Activated T-cell treated with anti-CD3 and anti-CD28 coated beads for 1 hour (primary cell): Measurements from ENCODE around the gene MAN2C1.
"Not testable (repeated sequence)": the region's sequence is repeated elsewhere in the genome, so short reads cannot be mapped to it uniquely, and the experiment has no call there.

ENCODE experiments used
- DNase-seq: peaks from one replicate; pipeline ENCODE4 v3.0.0-alpha.2; 2020; ENCODE audit warnings: low read depth

MAN2C1 gene

DNA sequence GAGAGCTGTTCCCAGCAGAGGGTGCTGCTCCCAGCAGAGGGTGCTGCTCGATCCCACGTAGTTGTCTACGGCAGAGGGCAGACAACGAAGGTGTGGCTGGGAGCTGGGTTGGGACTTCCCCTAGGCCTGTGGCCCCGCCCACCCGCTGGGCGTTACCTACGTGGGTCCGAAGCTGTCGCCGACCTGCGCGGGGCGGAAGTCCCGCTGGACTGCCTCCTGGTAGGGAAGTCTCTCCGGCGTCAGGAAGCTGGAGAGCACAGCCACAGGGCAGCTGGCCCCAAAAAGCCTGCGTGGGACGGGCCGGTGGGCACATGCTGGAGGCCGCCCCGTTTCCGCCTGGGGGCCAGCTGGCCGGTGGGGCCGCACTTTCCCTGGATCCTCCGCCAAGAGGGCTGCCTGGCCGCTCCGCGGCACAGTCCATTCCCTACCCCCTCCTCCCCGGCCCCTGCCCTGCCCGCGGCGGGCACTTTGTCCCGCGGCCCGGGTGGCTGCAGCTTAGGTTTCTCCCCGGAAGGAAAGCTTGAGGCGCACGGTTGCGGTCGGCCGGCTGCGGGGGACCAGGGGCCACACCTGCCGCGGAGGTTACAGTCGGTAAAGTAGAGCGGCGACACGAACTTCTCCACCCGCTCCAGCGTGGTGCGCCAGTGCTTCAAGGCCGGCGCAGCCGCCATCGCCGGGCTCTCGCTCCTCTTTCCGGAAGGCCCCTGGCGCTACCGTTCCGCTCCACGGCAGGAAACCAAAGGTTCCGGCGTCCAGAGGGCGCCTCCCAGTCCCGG is at the start of gene MAN2C1:
Gene MAN2C1, minus strand, starts transcription at position 695 of the 776 bp plus-strand sequence. Its CDS starts 24 bp downstream, at position 671.
- peak; percentile 84 for DNase-seq

DNA sequence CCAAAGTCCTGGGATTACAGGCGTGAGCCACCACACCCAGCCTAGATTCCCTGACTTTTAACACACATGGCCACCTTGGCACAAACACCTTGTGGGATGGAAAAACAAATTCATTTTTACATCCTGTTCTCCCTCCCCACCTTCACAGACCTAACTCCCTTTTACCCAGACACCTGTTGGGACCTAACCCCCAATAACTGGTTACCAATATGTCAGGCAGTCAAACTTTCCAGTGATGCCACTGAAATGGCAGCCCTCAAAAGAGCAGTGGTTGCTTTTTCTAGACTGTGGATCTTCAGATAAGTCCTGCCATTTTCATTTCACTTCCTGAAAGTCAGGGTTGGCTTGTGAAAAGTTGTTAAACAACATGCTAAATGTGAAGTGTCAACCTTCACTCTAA is 48.2 kb upstream of the MAN2C1 start:
- DNase-seq, result no peak

GRCh38 chr15:75410196-75410595 is 41.8 kb upstream of the MAN2C1 start:
- no peak for DNase-seq

DNA sequence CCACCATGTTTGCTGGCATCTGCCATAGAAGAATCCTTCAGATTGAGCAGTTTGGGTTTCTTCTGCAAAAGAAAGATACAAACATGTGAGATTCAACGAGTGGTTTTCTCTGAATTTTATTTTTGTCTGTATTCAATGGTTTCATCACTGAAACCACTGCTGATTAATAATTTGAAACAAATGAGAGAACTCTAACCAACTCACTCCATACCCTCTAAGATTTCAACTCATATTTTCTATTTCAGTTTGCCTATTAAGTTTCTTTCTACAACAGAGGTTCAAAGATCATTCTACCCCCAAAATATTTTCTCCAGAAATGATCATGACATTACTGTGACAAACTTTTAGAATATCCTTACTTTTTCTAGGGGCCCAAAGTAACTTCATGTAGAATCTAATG is 38.7 kb upstream of the MAN2C1 start:
- DNase-seq, result no peak

DNA sequence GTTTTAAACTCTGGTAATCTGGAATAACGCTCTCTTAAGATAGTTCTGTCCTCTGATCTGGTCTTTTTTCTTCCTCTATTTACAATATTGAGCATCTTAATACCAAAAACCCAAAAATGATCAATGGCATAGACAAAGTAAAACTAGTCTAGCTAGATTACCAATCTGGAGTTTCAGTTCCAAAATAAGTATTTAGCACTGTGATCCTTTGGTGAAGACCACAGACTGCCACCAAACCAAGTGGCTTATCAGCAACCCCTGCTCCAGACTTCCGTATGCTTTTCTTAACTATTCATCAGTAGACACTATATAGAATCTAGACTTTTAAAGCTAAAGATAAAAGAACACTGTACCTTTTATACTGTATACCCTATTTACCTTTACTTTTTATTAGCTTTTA is 35.5 kb upstream of the MAN2C1 start:
- no peak for DNase-seq

DNA sequence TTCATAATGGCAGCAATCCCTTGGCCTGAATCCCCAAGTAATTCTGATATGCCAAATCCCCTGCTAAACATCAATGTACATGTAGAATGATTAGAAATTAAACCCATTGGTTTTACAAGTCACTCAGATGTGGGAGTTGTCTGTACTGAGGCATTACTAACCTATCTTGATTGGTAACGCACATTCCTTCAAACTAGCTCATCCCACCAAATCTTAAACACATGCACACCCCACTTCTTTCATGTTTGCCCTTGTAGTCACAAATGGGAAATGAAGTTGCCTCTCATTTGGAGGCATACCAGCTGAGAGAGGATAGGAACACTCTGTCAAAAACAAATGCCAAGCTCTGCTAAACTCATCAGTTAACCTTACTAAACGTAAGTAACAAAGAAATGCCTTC is 29.1 kb upstream of the MAN2C1 start:
- DNase-seq, result no peak

DNA sequence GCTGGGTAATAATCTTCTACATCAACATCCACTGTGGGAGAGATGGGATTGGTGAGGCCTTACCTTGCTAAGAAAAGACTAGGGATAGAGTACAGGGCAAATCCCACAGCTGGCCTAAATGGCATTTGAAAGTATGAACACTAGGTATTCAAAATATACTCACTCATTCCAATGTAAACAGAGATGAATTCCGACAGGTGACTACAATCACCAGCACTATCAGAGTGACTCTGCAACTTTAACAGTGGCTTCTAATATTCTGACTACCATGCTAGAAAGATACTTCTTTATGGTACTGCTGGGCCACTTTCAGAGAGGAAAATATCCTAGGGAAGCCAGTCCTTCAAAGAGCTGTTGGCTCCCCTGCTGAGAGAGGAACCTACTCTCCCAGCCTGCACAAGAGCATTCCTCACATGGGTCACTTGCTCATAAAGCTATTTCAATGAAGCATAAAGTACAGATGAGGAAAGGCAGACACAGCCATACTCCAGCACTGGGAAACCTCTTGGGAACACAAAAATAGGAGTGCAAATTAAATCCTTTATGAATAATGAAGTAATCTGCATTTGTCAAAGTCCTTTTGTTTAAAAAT is 21.5 kb upstream of the MAN2C1 start:
- DNase-seq, result no peak

GRCh38 chr15:75383986-75384385 is 15.6 kb upstream of the MAN2C1 start:
- DNase-seq, result not testable (repeated sequence)

- DNase-seq, result no peak
These were observed 12.4 kb upstream of the MAN2C1 start for GRCh38 chr15:75380773-75381172.

DNA sequence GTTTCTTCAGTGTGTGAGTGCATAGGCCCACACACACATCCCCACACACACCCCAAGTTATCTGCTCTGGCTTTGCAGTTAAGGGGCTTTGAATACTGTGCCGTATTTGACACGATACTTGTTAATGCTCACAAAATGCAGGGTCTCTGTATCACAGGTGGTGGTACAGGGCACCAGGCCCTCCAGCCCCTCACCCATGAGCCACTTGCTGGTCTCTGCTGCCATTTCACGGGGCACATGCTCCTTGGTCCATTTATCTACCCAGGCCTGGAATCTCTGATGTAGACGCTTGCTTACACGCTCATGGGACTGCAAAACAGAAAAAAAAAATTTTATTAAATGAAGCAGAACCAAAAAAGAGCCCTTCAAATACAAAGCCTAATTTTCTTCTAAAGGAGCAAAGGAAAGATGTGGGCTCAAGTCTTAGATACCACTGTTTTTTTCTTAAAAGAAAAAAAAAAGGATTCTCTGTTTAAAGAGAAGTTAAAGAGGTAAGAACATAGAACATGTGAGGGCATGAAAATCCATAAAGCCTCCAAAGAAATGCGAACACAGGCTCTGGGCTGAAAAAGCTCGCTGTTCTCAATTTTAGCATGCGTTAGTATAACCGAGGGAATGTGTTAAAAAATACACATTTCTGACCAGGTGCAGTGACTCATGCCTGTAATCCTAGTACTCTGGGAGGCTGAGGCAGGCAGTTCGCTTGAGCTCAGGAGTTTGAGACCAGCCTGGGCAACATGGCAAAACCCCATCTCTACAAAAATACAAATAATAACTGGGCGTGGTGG is 3.7 kb upstream of the MAN2C1 start:
- no peak for DNase-seq

DNA sequence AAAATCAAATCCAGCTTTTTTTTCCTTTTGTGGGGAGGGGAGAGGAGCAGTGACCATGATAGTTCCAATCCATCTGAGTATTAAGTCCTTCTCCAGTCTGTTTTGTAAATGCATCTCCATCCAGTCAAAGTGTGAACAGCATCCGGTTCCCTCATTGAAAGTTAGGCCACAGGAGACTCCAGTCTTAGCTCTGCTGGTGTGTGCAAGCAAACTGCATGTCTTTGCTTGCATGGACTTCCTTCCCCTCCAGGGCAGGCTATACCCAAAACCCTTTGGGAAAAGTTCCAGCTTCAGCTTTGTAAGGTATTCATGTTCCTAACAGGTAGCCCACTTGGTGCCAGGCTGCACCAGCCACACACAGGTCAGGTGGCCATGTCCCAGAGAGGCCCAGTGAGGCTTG is 3.1 kb upstream of the MAN2C1 start:
- no peak for DNase-seq

DNA sequence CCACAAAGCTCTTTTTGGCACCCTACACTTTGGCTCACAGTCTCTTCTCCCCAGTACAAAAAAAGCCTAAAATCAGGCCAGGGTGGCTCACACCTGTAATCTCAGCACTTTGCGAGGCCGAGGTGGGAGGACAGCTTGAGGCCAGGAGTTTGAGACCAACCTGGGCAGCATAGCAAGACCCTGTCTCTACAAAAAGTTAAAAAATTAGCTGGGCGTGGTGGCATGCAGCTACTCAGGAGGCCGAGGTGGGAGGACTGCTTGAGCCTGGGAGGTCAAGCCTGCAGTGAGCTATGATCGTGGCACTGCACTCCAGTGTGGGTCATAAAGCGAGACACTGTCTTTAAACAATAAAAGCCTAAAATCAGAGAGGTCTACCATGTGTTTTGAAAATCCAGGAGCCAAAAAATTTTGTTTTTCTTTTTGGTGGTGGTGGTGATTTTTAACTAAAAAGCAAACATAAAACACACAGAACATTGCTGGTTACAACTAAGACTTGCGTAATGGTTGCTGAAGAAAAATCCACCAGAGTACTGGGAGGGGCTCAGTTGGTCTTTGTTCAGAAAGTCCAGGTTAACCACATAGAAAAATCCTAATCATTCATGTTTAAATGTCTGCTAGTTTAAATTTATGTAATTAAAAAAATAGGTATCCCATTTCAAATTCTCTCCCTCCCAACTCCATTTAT is 1.6 kb upstream of the MAN2C1 start:
- DNase-seq, result no peak

- no peak for DNase-seq
These were observed 357 bp upstream of the MAN2C1 start for GRCh38 chr15:75368689-75369239.

DNA sequence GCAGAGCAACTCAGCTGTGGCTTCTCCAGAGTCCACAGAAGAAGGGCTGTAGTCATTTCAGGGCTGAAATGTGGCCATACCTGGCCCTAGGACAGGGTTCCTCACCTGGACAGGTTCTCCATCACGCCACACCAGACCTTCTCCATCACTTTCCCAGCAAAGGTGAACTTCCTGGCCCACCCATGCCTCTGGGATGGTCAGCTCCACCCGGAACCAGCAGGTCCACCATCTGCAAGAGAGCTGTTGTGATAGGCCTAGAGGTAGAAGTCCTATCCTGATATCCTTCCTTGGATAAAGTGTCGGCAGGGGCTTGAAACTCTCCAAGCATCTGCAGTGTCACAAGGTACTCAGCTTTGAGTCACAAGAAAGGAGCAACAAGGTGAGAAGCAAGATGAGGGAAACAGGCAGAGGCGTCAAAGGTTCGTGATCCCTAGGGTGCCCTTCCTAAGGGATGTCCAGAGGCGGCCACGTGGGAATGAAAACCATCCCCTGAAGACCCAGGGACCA is 948 bp downstream of the MAN2C1 start:
- DNase-seq, result no peak

DNA sequence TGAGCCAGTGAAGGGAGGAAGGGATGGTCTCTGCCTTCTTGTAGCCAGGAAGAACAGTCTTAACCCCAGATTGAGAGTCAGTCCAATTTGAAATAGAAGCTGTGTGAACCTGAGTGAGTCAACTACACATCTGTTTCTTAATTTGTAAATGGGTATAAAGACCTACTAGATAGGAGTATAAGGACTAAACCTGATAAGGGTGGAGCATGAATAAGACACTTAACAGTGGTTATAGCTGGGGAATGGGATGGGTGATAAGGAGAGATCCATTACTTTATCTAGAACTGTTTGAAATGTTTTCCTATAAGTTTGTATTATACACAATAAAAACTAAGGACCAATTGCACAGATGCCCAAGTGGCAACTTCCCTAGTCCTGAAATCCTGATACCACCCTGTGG is 1.4 kb downstream of the MAN2C1 start:
- DNase-seq, result no peak

GRCh38 chr15:75366163-75366562 is 2.2 kb downstream of the MAN2C1 start:
- no peak for DNase-seq

- no peak for DNase-seq
These were observed 3.5 kb downstream of the MAN2C1 start for GRCh38 chr15:75364881-75365280.

DNA sequence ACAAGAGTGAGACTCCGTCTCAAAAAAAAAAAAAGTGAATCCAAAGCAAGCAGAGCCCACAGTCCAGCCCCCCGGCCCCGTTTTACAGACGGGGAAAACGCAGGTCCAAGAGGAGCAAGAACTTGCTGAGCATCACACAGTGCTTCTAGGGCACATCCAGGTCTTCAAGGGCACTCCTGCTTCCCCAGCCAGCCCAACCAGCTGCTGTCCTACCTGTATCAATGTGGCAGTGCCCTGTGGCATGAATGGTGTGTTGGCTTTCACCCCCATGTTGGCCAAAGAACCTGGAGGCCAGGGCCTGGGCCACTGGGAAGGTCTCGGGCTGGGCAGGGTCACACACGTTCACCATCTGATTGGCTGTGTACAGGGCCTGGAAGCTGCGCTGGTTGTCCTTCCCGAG is 4.6 kb downstream of the MAN2C1 start:
- DNase-seq, result no peak

DNA sequence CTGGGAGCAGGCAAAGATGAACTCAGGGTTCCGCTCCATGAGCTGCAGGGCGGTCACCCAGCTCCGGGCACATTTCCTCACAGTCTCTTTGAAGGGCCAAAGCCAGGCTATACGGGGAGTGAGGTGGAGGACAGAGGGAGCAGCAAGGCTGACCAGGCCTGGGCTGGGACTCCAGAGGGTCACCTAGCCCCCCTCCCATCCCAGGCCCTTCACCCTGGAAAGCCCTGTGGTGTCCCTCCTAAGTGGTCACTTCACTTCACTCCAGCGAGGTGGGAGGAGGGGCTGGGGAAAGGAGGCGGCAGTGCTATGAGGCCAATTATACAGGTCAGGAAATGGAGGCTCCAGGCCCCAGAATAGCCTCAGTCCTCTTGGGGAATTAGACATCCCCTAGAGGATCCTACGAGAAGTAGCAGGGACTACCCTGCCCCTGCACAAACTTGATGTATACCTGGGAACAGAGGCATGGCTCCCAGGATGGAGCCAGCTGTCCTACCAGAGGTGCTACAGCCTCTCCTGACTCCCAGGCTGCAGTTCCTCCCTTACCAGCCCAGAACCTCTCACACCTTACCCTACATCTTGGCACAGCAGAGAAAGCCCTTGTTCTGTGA is 5.7 kb downstream of the MAN2C1 start:
- no peak for DNase-seq

GRCh38 chr15:75361989-75362641 is 6.3 kb downstream of the MAN2C1 start:
- no peak for DNase-seq
